Right renal pelvis (tissue), 4 donors: ENCODE results near the gene RNLS. TPM values are rescaled to one million over a fixed set of nuclear protein-coding genes. Genes with fewer than 3 reads are reported as not detected.
"Not testable (repeated sequence)": the region's sequence is repeated elsewhere in the genome, so short reads cannot be mapped to it uniquely, and the experiment has no call there.

Experiments
- DNase-seq, 4 donors: peaks; one replicate each; pipeline ENCODE4 v3.0.0-alpha.2; 2013; ENCODE audit warnings: low read depth in 4 of 4, low spot score in 3 of 4, missing footprints in 1 of 4
- polyA plus RNA-seq, 4 donors: library from polyadenylated mRNA; unstranded; fragments of 120-200 nt; gene quantifications; one replicate each; pipeline ENCODE4 v1.2.1, GENCODE V29; 2013; ENCODE audit not compliant: insufficient read length in 4 of 4

The RNLS gene
- polyA plus RNA-seq, 4 donors, result 16.7 to 18.8 (median 17.8) TPM

- DNase-seq, result not testable (repeated sequence)
Observed at GRCh38 chr10:88486816-88487215, 96.3 kb downstream of the RNLS start.

GRCh38 chr10:88482220-88482619, 100.9 kb downstream of the RNLS start:
- no peak for DNase-seq

DNA sequence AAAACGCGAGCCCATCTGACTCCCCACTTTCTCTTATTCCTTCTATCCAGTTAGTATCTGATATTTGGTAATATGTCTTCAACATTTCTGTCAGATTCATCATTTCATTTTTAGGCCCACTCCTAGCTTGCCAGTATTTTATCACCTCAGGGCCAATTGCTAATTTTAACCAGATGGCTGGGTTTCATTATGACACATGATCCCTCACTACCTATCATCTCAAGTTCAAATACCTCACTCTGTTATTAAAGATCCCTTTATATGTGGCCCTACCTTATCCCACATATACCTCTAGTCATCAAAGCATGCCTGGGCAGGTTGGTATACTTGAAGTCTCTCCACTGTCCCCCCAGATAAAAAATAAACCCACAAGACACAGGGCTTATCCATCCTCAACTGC, 104.9 kb downstream of the RNLS start:
- DNase-seq, result no peak

GRCh38 chr10:88477343-88478085, 105.6 kb downstream of the RNLS start:
- DNase-seq, result no peak

DNA sequence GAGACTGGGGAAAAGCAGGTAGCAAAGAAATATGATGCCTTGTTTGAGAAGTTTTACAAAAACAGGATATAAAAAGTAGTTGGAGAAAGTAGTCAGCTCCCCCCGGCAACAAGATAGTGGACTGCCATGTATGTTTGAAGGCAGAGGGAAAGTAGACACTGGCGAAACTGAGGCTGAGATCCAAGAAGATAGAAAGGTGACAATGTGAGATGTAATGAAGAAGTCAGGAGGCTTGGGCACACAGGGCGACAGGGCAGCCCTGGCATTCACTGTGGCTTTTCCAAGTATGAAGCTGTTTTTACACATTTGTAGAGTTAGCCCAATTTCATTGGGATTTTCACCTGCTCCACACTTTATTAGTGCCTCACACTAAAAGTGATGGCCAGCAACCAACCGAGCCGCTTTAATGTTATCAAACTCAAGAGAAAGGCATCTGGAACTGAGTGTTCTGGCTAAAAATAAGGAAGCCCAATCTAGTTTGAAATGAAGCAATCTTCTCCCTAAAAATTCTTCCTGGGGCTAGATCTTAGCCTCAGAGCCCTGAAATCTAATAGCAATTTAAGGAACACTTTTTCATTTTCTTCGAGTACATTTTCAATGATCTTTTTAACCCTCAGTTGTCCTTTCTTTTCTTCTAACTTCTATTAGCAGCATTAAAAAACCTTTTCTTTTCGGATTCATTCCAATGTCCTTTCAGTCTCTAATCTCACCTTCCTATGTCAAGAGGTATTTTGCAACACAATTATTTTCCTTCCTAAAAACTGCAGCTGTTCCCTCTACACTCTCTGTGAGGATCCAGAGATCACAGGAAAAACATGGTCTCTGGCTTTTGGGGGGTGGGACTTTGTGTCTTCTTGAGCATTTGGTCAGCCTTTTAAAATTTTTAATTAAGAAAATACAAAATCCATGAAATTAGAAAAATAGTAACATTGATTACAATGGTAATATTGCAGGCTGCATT, 108.0 kb downstream of the RNLS start:
- DNase-seq, result no peak

- no peak for DNase-seq
Observed at GRCh38 chr10:88473989-88474883, 108.9 kb downstream of the RNLS start.

- DNase-seq, result no peak
Observed at GRCh38 chr10:88472540-88472939, 110.6 kb downstream of the RNLS start.

GRCh38 chr10:88471899-88472298, 111.2 kb downstream of the RNLS start:
- no peak for DNase-seq

DNA sequence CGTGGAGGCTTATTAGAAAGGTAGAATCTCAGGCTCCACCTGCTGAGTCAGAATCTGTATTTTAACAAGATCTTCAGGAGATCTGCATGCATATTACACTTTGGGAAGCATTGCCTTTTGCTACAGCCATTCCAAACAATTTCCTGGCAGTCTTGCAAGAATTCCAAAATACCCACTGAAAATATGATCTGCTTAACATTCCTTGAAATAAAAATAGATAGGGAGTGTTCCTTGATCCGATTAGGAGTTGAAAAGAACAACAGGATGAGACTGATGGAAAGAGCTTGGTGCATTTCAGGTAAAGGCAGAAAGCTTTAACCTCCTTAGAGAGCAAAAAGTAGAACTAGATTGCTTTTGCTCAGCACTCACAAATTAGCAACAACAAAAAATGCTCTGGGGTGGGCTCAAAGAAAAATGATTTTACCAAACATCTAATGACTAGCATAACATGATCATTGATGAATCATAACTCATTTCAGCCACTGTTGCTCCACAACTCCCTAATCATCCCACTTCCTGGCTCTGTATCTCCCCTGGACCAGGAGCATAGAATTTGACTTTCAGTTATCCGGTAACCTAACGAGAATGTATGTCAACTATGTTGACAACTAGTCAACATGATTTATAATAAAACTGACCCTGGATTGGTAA, 115.2 kb downstream of the RNLS start:
- no peak for DNase-seq

DNA sequence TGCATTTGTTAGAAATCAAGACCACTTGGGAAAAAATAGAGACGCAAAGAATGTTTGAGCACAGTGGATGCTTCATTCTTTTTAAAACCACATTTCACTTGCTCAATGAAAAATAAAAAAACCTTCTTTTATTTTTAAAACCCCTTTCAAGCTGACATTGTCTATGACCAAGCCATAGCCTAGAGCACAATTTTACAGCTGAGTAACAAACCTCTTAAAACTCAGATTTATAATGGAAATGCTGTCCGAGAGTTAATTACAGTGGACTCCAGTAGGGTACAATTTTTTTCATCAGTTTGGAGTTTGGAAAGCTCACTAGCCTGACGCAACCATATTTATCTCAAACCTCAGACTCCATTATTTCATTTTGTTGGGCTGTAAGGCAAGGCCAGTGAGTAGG, 116.3 kb downstream of the RNLS start:
- DNase-seq, result no peak

DNA sequence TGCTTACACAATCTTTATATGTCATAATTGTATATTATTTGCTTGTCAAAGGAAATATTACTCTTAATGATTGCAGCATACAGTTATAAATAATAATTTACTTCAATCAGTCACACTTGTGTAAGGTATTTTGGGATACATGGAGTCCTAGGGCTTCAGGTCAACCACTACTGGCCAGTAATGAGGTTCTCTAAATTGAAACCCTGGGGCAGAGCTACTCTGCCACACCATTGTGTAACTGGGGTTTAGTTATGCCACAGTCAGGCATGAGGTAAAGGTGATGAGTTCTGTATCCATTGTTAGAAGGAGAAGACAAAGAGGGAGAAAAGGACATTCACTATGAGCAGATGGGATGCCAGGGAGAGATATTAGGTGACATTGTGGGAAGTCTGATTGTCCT, 117.4 kb downstream of the RNLS start:
- no peak for DNase-seq

GRCh38 chr10:88463811-88464210, 119.3 kb downstream of the RNLS start:
- DNase-seq, result no peak

- no peak for DNase-seq
Observed at GRCh38 chr10:88461426-88461825, 121.7 kb downstream of the RNLS start.

- DNase-seq, result no peak
Observed at GRCh38 chr10:88459530-88459929, 123.6 kb downstream of the RNLS start.

DNA sequence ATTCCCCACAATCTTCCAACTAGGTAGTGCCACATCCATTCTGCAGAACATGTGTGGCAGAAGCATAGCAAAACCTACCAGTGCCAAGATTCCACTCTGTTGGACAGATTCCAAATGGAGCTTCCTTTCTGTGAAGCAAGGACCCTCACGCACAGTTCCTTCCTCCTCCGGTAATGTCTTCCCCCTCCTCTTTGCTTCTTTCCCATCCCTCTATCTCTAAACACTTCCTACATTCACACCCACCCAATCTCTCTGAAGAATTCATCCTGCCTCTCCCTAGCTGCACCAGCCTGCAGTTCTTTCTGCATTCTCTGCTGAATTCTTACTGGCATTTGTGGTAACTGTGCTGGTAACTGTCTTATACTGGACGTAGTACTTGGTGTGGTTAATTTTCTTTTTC, 124.9 kb downstream of the RNLS start:
- no peak for DNase-seq

- DNase-seq, result no peak
Observed at GRCh38 chr10:88457660-88458059, 125.5 kb downstream of the RNLS start.

DNA sequence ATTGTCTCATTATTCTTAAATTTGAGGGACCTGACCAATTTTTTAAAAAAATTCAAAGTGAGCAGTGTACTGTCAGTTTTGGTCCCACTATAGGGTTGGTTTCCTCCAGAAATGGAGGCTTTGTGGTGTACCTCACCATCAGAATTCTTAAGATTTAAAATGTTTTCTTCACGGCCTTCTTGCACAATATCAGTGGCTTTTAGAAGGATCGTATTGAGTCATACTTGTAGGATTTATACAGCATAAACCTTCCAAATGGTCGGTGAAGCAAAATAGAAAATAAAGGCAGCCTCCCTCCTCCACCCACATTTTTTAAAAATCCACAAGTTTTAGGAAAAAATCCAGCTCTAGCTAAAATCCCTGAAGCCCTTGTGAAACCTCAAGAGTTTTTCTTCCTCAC, 126.4 kb downstream of the RNLS start:
- no peak for DNase-seq

DNA sequence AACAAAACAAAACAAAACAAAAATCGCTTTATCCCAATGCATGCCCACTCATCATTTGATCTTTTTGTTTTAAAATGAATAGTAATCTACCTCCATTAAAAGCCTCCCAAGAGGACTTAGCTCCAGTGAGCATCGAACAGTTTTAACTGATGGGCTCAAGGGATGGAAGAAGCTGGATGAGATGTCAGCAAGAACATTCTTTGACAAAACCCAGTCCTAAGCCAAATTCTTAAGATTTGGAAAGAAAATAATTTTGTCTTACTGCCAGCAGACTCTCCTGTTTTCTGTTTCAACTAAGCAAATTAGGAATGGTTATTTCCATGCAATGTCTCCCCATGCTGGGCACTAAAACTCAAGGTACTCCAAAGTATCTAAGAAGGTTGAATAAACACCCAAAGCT, 127.3 kb downstream of the RNLS start:
- DNase-seq, result no peak

- no peak for DNase-seq
Observed at GRCh38 chr10:88450201-88450600, 132.9 kb downstream of the RNLS start.

- no peak for DNase-seq
Observed at GRCh38 chr10:88442716-88443115, 140.4 kb downstream of the RNLS start.
